Myocyte (in vitro differentiated cells): Measurements from ENCODE around the gene AGRN. TPM values are rescaled to one million over a fixed set of nuclear protein-coding genes. Genes with fewer than 3 reads are reported as not detected.
"Not testable (repeated sequence)": the region's sequence is repeated elsewhere in the genome, so short reads cannot be mapped to it uniquely, and the experiment has no call there.

Experiments
- DNase-seq: peaks from one replicate; pipeline ENCODE4 v3.0.0-alpha.2; 2012; ENCODE audit warnings: low read depth
- total RNA-seq: library from RNA; depleted of rRNA; stranded (reverse); fragments of >200 nt; gene quantifications from 2 replicates; pipeline ENCODE4 v1.2.3, GENCODE V29; 2014

The AGRN gene
- total RNA-seq, 1 donor from 2014 or later: 108 TPM

- DNase-seq: no peak
These were observed 55.4 kb downstream of the AGRN start for GRCh38 chr1:1075148-1075935.

DNA sequence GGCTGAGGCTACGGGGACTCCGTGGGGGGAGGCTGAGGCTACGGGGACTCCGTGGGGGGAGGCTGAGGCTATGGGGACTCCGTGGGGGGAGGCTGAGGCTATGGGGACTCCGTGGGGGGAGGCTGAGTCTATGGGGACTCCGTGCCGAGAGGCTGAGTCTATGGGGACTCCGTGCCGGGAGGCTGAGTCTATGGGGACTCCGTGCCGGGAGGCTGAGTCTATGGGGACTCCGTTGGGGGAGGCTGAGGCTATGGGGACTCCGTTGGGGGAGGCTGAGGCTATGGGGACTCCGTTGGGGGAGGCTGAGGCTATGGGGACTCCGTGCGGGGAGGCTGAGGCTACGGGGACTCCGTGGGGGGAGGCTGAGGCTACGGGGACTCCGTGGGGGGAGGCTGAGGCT is 57.5 kb downstream of the AGRN start:
- DNase-seq: not testable (repeated sequence)

GRCh38 chr1:1079408-1080121 is 59.6 kb downstream of the AGRN start:
- peak; percentile 79 for DNase-seq

- peak; percentile 55 for DNase-seq
These were observed 60.3 kb downstream of the AGRN start for GRCh38 chr1:1080122-1080757.

GRCh38 chr1:1080951-1081310 is 61.0 kb downstream of the AGRN start:
- DNase-seq: no peak

- DNase-seq: no peak
These were observed 61.7 kb downstream of the AGRN start for GRCh38 chr1:1081311-1082238.

GRCh38 chr1:1082239-1082775 is 62.4 kb downstream of the AGRN start:
- DNase-seq: no peak

DNA sequence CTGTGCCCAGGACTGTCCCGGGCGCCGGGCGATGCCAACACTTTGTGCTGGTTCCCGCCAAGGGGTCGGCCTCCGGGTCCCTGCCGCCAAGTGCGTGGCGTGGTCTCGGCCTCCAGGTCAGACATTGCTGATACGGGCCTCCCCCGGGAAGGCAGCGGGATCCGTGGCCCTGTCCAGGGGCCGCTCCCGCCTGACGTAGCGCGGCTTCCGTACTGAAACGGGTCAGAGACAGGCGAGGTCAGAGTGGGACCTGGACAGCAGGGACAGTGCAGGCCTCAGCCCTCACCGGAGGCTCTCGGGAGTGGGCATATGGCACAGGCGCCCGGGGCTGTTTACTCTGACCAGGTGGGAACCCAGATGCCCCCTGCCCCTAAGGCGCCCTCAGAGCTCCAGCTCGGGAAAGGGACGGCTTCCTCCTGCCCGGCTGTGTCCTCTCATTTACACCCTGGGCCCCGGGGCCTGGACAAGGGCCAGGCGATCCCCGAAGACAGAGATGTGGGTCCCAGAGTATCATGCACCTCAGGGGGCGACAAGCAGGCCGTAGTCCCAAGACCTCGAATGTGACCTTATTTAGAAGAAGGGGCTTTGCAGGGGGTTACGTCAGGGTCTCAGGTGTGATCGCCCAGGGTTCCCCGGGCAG is 63.0 kb downstream of the AGRN start:
- DNase-seq: no peak

DNA sequence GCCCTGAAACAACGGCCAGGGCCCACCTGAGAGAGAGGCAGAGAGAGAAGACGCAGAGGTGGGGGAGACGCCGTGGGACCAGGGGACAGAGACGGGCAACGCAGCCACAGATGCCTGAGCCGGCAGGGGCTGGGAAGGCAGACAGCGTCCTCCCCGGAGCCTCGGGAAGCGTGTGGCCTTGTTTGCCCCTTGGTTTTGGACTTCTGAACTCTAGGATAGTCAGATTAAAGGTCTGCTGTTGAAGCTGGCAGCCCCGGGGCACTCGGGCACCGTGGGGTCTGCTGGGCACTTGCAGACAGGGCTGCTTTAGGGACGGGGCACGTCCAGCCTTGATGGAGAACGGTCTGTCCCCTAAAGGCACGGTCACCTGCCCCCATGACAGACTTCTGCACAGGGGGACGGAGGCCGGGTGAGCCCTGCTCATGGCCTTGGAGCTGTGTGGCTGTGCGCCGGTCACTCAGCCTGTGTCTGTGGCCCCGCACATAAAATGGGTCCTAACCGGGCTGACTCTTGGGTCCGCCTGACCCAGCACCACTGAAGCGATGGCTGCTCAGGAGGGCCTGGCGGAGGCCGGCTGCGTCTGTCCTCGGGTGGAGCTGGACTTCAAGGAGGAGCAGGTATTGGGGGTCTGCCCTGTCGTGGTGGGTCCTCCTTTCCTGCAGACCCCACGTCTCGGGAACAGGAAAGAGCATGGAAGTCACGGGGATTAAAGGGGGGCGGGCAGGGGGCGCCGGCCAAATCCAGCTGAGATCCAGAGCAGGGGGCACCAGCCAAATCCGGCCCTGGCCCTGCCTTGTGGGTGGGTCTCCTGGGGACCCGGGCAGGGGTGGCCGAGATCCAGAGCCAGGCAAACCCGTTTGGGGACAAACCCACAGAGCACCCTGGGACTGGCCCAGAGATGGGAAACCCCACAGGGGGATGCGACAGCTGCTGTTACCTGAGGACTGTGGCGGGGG is 63.8 kb downstream of the AGRN start:
- DNase-seq: no peak

DNA sequence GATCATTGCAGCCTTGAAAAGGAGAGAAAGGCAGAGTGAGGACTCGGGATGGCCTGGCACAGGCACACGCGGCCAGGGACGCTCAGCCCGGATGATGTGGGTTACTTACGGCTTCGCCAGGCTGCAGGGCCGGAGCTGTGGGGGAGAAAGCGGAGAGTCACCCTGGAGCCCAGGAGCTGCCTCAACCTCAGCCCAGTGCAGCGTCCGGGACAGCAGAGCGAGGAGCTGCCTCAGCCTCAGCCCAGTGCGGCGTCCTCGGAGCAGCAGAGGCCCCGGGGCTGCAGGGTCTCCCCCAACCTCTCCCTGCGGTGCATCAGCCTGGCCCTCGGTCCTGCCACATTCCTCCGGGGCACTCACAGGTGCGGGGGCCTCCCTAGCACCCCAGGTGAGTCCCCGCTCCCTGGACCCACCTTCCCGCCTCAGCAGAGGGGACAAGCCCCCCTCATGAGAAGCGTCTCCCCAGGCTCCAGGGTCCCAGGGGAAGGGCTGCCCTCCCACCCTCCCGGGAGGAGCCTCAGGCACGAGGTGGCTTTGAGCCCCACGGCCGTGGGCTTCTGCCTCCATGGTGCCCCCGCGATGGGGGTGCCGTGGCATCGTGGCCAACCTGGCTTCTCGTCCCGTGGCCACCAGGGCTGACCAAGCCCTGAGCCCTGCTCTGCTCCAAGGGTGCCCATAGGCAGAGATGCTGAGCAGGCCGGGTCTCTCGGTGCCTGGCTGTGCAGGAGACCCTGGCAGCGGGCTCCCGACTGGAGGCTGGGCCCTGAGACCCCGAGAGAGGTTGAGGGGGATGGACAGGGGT is 64.7 kb downstream of the AGRN start:
- no peak for DNase-seq

- no peak for DNase-seq
These were observed 65.4 kb downstream of the AGRN start for GRCh38 chr1:1085171-1085841.

GRCh38 chr1:1085911-1086841 is 66.3 kb downstream of the AGRN start:
- no peak for DNase-seq

DNA sequence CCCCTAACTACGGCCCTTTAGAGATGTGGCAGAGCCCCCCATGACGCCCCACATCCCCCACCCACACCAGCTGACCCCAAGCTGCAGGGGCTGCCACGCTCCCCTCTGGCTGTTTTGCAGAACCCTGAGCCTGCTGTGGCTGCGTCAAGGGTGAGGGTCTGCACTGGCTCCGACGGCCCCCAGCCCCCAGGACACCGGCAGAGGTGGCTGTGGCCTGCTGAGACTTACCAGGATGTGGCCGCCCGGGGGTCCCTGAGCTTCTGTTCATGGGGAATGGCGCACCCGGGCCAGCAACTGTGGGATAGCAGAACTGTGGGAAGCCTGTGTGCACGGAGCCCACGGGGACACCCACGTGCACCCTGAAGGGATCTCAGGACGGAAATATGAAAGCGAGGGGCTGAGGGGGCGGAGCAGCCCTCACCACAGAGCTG is 67.0 kb downstream of the AGRN start:
- no peak for DNase-seq

- no peak for DNase-seq
These were observed 67.6 kb downstream of the AGRN start for GRCh38 chr1:1087351-1088028.

DNA sequence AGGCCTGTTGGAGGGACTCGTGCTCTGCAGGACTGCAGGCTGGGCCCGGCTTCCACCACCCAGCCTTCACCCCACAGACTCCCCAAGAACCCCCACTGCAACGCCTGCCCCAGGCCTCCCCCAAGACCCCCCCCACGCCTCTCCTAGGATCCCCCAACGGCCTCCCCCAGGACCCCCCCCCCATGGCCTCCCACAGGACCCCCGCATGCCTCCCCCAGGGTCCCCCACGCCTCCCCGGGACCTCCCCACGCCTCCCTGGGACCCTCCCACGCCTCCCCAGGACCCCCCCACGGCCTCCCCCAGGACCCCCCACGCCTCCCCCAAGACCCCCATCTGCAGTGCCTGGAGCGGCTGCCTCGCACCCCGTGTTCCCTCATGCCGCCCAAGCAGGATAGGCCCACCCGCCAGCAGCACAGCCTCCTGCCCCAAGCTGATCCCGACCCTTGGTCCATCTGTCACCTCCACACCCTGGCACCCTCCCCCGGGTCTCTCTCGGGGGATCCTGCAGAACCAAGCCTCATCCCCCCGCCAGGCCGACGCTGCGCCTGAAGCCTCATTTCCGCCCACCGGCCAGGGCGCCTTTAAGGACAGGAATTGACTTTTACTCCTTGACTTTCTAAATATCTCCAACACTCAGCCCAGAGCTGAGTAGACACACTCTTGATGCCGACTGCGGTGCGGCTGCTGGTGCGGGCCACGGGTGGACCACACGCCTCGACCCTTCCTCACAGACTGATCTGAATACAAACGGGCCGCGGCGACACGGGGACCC is 68.3 kb downstream of the AGRN start:
- no peak for DNase-seq
